MM.1S (cell line): ENCODE data around the gene FBXO8.

Source experiments
- EZH2 ChIP-seq: fragments of 300-600 bp; sonication (generic); optimal IDR thresholded peaks from 2 replicates; pipeline ENCODE3; 2017; ENCODE audit warnings: low read depth, mild to moderate bottlenecking, antibody characterized with exemption, low read length, mixed read lengths
- TF ChIP-seq, protein P1 (sequence below): fragments of 300-600 bp; sonication (generic); IDR thresholded peaks from 2 replicates; pipeline ENCODE4 v1.5.1; 2016; ENCODE audit warnings: antibody characterized with exemption, low read length, mixed read lengths

- no peak for TF ChIP-seq EZH2
- TF ChIP-seq, protein P1, sequence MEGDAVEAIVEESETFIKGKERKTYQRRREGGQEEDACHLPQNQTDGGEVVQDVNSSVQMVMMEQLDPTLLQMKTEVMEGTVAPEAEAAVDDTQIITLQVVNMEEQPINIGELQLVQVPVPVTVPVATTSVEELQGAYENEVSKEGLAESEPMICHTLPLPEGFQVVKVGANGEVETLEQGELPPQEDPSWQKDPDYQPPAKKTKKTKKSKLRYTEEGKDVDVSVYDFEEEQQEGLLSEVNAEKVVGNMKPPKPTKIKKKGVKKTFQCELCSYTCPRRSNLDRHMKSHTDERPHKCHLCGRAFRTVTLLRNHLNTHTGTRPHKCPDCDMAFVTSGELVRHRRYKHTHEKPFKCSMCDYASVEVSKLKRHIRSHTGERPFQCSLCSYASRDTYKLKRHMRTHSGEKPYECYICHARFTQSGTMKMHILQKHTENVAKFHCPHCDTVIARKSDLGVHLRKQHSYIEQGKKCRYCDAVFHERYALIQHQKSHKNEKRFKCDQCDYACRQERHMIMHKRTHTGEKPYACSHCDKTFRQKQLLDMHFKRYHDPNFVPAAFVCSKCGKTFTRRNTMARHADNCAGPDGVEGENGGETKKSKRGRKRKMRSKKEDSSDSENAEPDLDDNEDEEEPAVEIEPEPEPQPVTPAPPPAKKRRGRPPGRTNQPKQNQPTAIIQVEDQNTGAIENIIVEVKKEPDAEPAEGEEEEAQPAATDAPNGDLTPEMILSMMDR, result no peak
Measured at GRCh38 chr4:174210354-174210753, 73.1 kb downstream of the FBXO8 start.
